Activated CD4-positive, alpha-beta T cell treated with anti-CD3 and anti-CD28 coated beads for 36 hours (primary cell): ENCODE results near the gene KIF2C. TPM values are rescaled to one million over a fixed set of nuclear protein-coding genes. Genes with fewer than 3 reads are reported as not detected.
"Not testable (repeated sequence)": the region's sequence is repeated elsewhere in the genome, so short reads cannot be mapped to it uniquely, and the experiment has no call there.

ENCODE experiments used
- ATAC-seq: fragments of 200-7000 bp; cut with Tn5 transposase; one replicate; pipeline ENCODE4 v1.10.0; 2021; ENCODE audit warnings: mild to moderate bottlenecking, moderate library complexity
- CTCF ChIA-PET: fragments of 350-600 bp; sonication (Branson Sonifier 250); formaldehyde crosslinking; loops from one replicate; lab custom pipeline; 2021; ENCODE audit warnings: antibody characterized with exemption; lab: Charles Lee
- POLR2A ChIA-PET: fragments of 350-600 bp; sonication (Branson Sonifier 250); formaldehyde crosslinking; loops from one replicate; lab custom pipeline; 2021; ENCODE audit warnings: antibody characterized with exemption, inconsistent platforms; lab: Charles Lee
- DNase-seq: peaks from one replicate; pipeline ENCODE4 v3.0.0-alpha.2; 2020
- H3K27ac Mint-ChIP-seq: one replicate; pipeline ENCODE4 v1.8.0; 2021; ENCODE audit warnings: mixed read lengths
- H3K27me3 Mint-ChIP-seq: one replicate; pipeline ENCODE4 v1.8.0; 2021; ENCODE audit warnings: mixed read lengths
- H3K36me3 Mint-ChIP-seq: one replicate; pipeline ENCODE4 v1.8.0; 2021; ENCODE audit warnings: low read depth, mixed read lengths
- H3K4me1 Mint-ChIP-seq: one replicate; pipeline ENCODE4 v1.8.0; 2021; ENCODE audit warnings: mixed read lengths
- H3K4me3 Mint-ChIP-seq: one replicate; pipeline ENCODE4 v1.8.0; 2021; ENCODE audit warnings: mild to moderate bottlenecking, moderate library complexity, mixed read lengths
- H3K9me3 Mint-ChIP-seq: one replicate; pipeline ENCODE4 v1.8.0; 2021; ENCODE audit warnings: low read depth, mixed read lengths
- intact Hi-C, 2 experiments: fragments of 100-400 bp; cut with DNase I in 1 of 2; cut with micrococcal nuclease in 1 of 2; formaldehyde crosslinking; loops; one replicate each; pipeline versions ENCODE4 v1.14.2 to v1.15.1; 2022 to 2024; cut with DNase I, micrococcal nuclease
- total RNA-seq, 2 experiments: library from RNA; stranded (reverse); gene quantifications; one replicate each; pipeline ENCODE4 v1.2.3, GENCODE V29; 2021

KIF2C gene
- total RNA-seq, 2 experiments from 2014 or later: 101 to 119 TPM

- intact Hi-C loops: loop anchor here in 1 of 2 experiments (5.0 kb wide), 1 partner anchor 224 kb away; the partner anchor contains the start of genes HECTD3 and UROD
- no peak within 1 kb of the TSS for H3K27ac Mint-ChIP-seq
- no peaks in the 10 kb centered on the region for H3K27me3 Mint-ChIP-seq
- ATAC-seq: no peak
- peaks cover 27% of the 10 kb centered on the region for H3K4me1 Mint-ChIP-seq
- CTCF ChIA-PET: interaction anchor here (0.6 to 1.3 kb wide), 6 partner anchors 8 to 705 kb away, joined by 3 to 4 read pairs (median 3); partner anchors contain the start of gene PLK3
- POLR2A ChIA-PET: interaction anchor here (0.6 to 3.2 kb wide), 7 partner anchors 12 to 760 kb away, joined by 3 to 29 read pairs (median 5); partner anchors contain the start of genes DYNLT4, PLK3 and RNU5D-1
- no peak within 1 kb of the TSS for H3K4me3 Mint-ChIP-seq
- H3K36me3 Mint-ChIP-seq: peaks cover 1% of the 10 kb centered on the region
- no peak for DNase-seq
- no peaks in the 10 kb centered on the region for H3K9me3 Mint-ChIP-seq
These were observed 48.7 kb downstream of the KIF2C start, which contains the start of gene BEST4 for GRCh38 chr1:44788120-44788860. Gene BEST4 (minus strand): TSS chr1:44788170. CDS start chr1:44787705, 465 bp downstream.

- no peak overlapping the region for H3K27ac Mint-ChIP-seq
- no peak overlapping the region for H3K4me3 Mint-ChIP-seq
- ATAC-seq (no peak), DNase-seq (no peak)
- H3K27me3 Mint-ChIP-seq: no peaks in the 10 kb centered on the region
- H3K9me3 Mint-ChIP-seq: no peaks in the 10 kb centered on the region
- H3K4me1 Mint-ChIP-seq: peaks cover 5% of the 10 kb centered on the region
- intact Hi-C loops: no loop called here
- ChIA-PET POLR2A (interaction anchor here (0.6 to 2.6 kb wide), 8 partner anchors 9 to 760 kb away, joined by 3 to 18 read pairs (median 4); partner anchors contain the start of genes PLK3 and RPS8), CTCF (interaction anchor here (1.8 to 3.0 kb wide), 6 partner anchors 8 to 62 kb away, joined by 5 to 9 read pairs (median 6); partner anchors contain the start of genes PLK3 and RNU5D-1)
- no peaks in the 10 kb centered on the region for H3K36me3 Mint-ChIP-seq
These were observed 51.5 kb downstream of the KIF2C start for GRCh38 chr1:44790968-44791801.

- peak; percentile 4 for DNase-seq
These were observed 53.3 kb downstream of the KIF2C start for GRCh38 chr1:44792736-44793502.

GRCh38 chr1:44797886-44798285 is 58.2 kb downstream of the KIF2C start:
- intact Hi-C loops, ATAC-seq, H3K4me3 Mint-ChIP-seq, H3K27me3 Mint-ChIP-seq, H3K9me3 Mint-ChIP-seq: not testable (repeated sequence)
- DNase-seq: peak; percentile 7
- peaks cover 22% of the 10 kb centered on the region for H3K36me3 Mint-ChIP-seq
- ChIA-PET CTCF (interaction anchor here (0.8 to 1.6 kb wide), 4 partner anchors 10 to 16 kb away, joined by 3 to 7 read pairs (median 3); partner anchors contain the start of gene BEST4), POLR2A (interaction anchor here (0.9 to 5.1 kb wide), 2 partner anchors 22 to 506 kb away, joined by 9 to 186 read pairs; no protein-coding TSS in a partner anchor)
- H3K4me1 Mint-ChIP-seq: peaks cover 22% of the 10 kb centered on the region
- H3K27ac Mint-ChIP-seq: peak overlapping the region; percentile 42

More at GRCh38 chr1:44792736-44793502, 53.3 kb downstream of the KIF2C start:
- Mint-ChIP-seq H3K27ac (no peak overlapping the region), H3K9me3 (no peaks in the 10 kb centered on the region), H3K27me3 (no peaks in the 10 kb centered on the region), H3K36me3 (no peaks in the 10 kb centered on the region), H3K4me1 (no peaks in the 10 kb centered on the region), H3K4me3 (no peak overlapping the region)
- intact Hi-C loops: no loop called here
- ChIA-PET POLR2A (interaction anchor here (0.6 to 2.8 kb wide), 8 partner anchors 10 to 218 kb away, joined by 3 to 18 read pairs (median 4); partner anchors contain the start of genes BTBD19 and HECTD3), CTCF (interaction anchor here (0.5 to 1.8 kb wide), 11 partner anchors 9 to 220 kb away, joined by 3 to 8 read pairs (median 4); partner anchors contain the start of gene UROD)
- no peak for ATAC-seq

- Mint-ChIP-seq H3K27ac (peak overlapping the region; percentile 100), H3K27me3 (no peaks in the 10 kb centered on the region), H3K9me3 (no peaks in the 10 kb centered on the region), H3K4me1 (peaks cover 29% of the 10 kb centered on the region), H3K4me3 (peak overlapping the region; percentile 87), H3K36me3 (peaks cover 30% of the 10 kb centered on the region)
- DNase-seq (peak; percentile 5), ATAC-seq (no peak)
- intact Hi-C loops: no loop called here
- ChIA-PET CTCF (interaction anchor here (0.6 to 2.3 kb wide), 10 partner anchors 9 to 142 kb away, joined by 3 to 22 read pairs (median 3); partner anchors contain the start of genes BEST4, BTBD19 and RNU5D-1), POLR2A (interaction anchor here (0.8 to 5.1 kb wide), 4 partner anchors 11 to 23 kb away, joined by 3 to 186 read pairs (median 22); partner anchors contain the start of gene RPS8)
These were observed 59.1 kb downstream of the KIF2C start for GRCh38 chr1:44798481-44799365.

- intact Hi-C loops: loop anchor here (2.0 to 10.0 kb wide), 11 partner anchors 19 to 887 kb away; partner anchors contain the start of genes RNU5D-1 (in 2 of the 2), ARMH1 (in 1 of the 2), EIF2B3 (in 1 of the 2) and GPBP1L1 (in 1 of the 2)
- Mint-ChIP-seq H3K27me3 (no peaks in the 10 kb centered on the region), H3K4me1 (peaks cover 41% of the 10 kb centered on the region), H3K27ac (peak within 1 kb of the TSS; percentile 100), H3K36me3 (peaks cover 43% of the 10 kb centered on the region), H3K9me3 (no peaks in the 10 kb centered on the region), H3K4me3 (peak within 1 kb of the TSS; percentile 87)
- CTCF ChIA-PET: interaction anchor here (0.6 to 2.3 kb wide), 14 partner anchors 9 to 271 kb away, joined by 3 to 22 read pairs (median 6); partner anchors contain the start of genes BEST4, EIF2B3, HECTD3 and RNU5D-1
- POLR2A ChIA-PET: interaction anchor here (0.6 to 5.1 kb wide), 20 partner anchors 9 to 722 kb away, joined by 3 to 186 read pairs (median 5); partner anchors contain the start of genes BEST4, BTBD19, HECTD3 and MUTYH
- ATAC-seq: peak; percentile 84
- peak; percentile 99 for DNase-seq
These were observed 60.3 kb downstream of the KIF2C start, which contains the start of gene PLK3 for GRCh38 chr1:44799770-44800584. Gene PLK3 (plus strand): TSS chr1:44800377. CDS start chr1:44800464, 87 bp downstream.

- DNase-seq: peak; percentile 65
These were observed 62.1 kb downstream of the KIF2C start for GRCh38 chr1:44801491-44802305.

More at GRCh38 chr1:44801491-44802305, 62.1 kb downstream of the KIF2C start:
- Mint-ChIP-seq H3K9me3 (no peaks in the 10 kb centered on the region), H3K36me3 (peaks cover 54% of the 10 kb centered on the region), H3K27me3 (no peaks in the 10 kb centered on the region), H3K27ac (peak overlapping the region; percentile 92), H3K4me3 (peak overlapping the region; percentile 87), H3K4me1 (peaks cover 52% of the 10 kb centered on the region)
- intact Hi-C loops: loop anchor here (1.0 to 10.0 kb wide), 13 partner anchors 8 to 885 kb away; partner anchors contain the start of genes RNU5D-1 (in 2 of the 2), ARMH1 (in 1 of the 2), EIF2B3 (in 1 of the 2) and GPBP1L1 (in 1 of the 2)
- POLR2A ChIA-PET: interaction anchor here (0.6 to 5.1 kb wide), 8 partner anchors 8 to 502 kb away, joined by 4 to 186 read pairs (median 18); partner anchors contain the start of genes BTBD19, HECTD3, RNU5D-1 and RPS8
- CTCF ChIA-PET: interaction anchor here (1.1 to 1.8 kb wide), 2 partner anchors 11 to 18 kb away, joined by 5 to 6 read pairs; no protein-coding TSS in a partner anchor
- ATAC-seq: peak; percentile 13
